Stimulated activated CD8-positive, alpha-beta memory T cell treated with anti-CD3 and anti-CD28 coated beads, Interleukin-15, amount 100 ng/mL, for 24 hours (primary cell): ENCODE measurements around the gene FBXW5.

Source experiments
- DNase-seq: peaks from one replicate; pipeline ENCODE4 v3.0.0-alpha.2; 2020; ENCODE audit warnings: low read depth

The FBXW5 gene

GRCh38 chr9:136931611-136932130 lies 12.9 kb downstream of the FBXW5 start:
- DNase-seq, result no peak

- DNase-seq, result no peak
Measured at GRCh38 chr9:136930014-136930413, 14.5 kb downstream of the FBXW5 start.

GRCh38 chr9:136928591-136928990 lies 15.9 kb downstream of the FBXW5 start:
- DNase-seq, result no peak

GRCh38 chr9:136927343-136928271 lies 16.9 kb downstream of the FBXW5 start:
- DNase-seq, result no peak

- no peak for DNase-seq
Measured at GRCh38 chr9:136926749-136927148, 17.8 kb downstream of the FBXW5 start.

GRCh38 chr9:136926154-136926704 lies 18.3 kb downstream of the FBXW5 start:
- DNase-seq, result no peak

- no peak for DNase-seq
Measured at GRCh38 chr9:136925414-136926153, 19.0 kb downstream of the FBXW5 start.

- no peak for DNase-seq
Measured at GRCh38 chr9:136923881-136924280, 20.7 kb downstream of the FBXW5 start.

GRCh38 chr9:136922540-136922939 lies 22.0 kb downstream of the FBXW5 start:
- DNase-seq, result no peak

GRCh38 chr9:136921718-136922117 lies 22.8 kb downstream of the FBXW5 start:
- DNase-seq, result no peak

- DNase-seq, result no peak
Measured at GRCh38 chr9:136921307-136921706, 23.2 kb downstream of the FBXW5 start.

GRCh38 chr9:136920734-136921231 lies 23.8 kb downstream of the FBXW5 start:
- no peak for DNase-seq

- no peak for DNase-seq
Measured at GRCh38 chr9:136920069-136920468, 24.5 kb downstream of the FBXW5 start.

GRCh38 chr9:136917902-136918301 lies 26.6 kb downstream of the FBXW5 start:
- DNase-seq, result no peak

GRCh38 chr9:136916330-136917184 lies 28.0 kb downstream of the FBXW5 start:
- DNase-seq, result no peak

- no peak for DNase-seq
Measured at GRCh38 chr9:136915632-136916329, 28.8 kb downstream of the FBXW5 start.

- DNase-seq, result no peak
Measured at GRCh38 chr9:136913701-136914438, 30.7 kb downstream of the FBXW5 start.

- DNase-seq, result no peak
Measured at GRCh38 chr9:136910901-136911245, 33.7 kb downstream of the FBXW5 start.

- DNase-seq, result no peak
Measured at GRCh38 chr9:136910197-136910900, 34.2 kb downstream of the FBXW5 start.
